Retina (tissue), 1 donor: ENCODE data around the gene LRRC4C.

Source experiments
- DNase-seq: peaks from one replicate; pipeline ENCODE4 v3.0.0-alpha.2; 2016

The LRRC4C gene

GRCh38 chr11:40838181-40838683, 621.2 kb downstream of the LRRC4C start:
- no peak for DNase-seq

GRCh38 chr11:40827116-40827515, 632.3 kb downstream of the LRRC4C start:
- DNase-seq: no peak

- DNase-seq: no peak
Observed at GRCh38 chr11:40826601-40827000, 632.9 kb downstream of the LRRC4C start.

GRCh38 chr11:40825201-40825834, 634.1 kb downstream of the LRRC4C start:
- no peak for DNase-seq

GRCh38 chr11:40819230-40819629, 640.2 kb downstream of the LRRC4C start:
- DNase-seq: no peak

- no peak for DNase-seq
Observed at GRCh38 chr11:40816976-40817375, 642.5 kb downstream of the LRRC4C start.

GRCh38 chr11:40797981-40798380, 661.5 kb downstream of the LRRC4C start:
- DNase-seq: peak; percentile 10

- no peak for DNase-seq
Observed at GRCh38 chr11:40787224-40787623, 672.2 kb downstream of the LRRC4C start.

- DNase-seq: no peak
Observed at GRCh38 chr11:40763046-40763445, 696.4 kb downstream of the LRRC4C start.

GRCh38 chr11:40759341-40759740, 700.1 kb downstream of the LRRC4C start:
- DNase-seq: no peak

- no peak for DNase-seq
Observed at GRCh38 chr11:40754297-40754696, 705.2 kb downstream of the LRRC4C start.

GRCh38 chr11:40746282-40746681, 713.2 kb downstream of the LRRC4C start:
- no peak for DNase-seq

- DNase-seq: no peak
Observed at GRCh38 chr11:40732132-40732531, 727.3 kb downstream of the LRRC4C start.

- peak; percentile 5 for DNase-seq
Observed at GRCh38 chr11:40722179-40722795, 737.2 kb downstream of the LRRC4C start.

GRCh38 chr11:40716344-40717130, 742.9 kb downstream of the LRRC4C start:
- DNase-seq: no peak

GRCh38 chr11:40713083-40713482, 746.4 kb downstream of the LRRC4C start:
- DNase-seq: no peak

- no peak for DNase-seq
Observed at GRCh38 chr11:40701027-40701426, 758.4 kb downstream of the LRRC4C start.

- no peak for DNase-seq
Observed at GRCh38 chr11:40689823-40690222, 769.6 kb downstream of the LRRC4C start.

- DNase-seq: no peak
Observed at GRCh38 chr11:40688369-40688768, 771.1 kb downstream of the LRRC4C start.

GRCh38 chr11:40686765-40687164, 772.7 kb downstream of the LRRC4C start:
- no peak for DNase-seq

- no peak for DNase-seq
Observed at GRCh38 chr11:40683010-40683409, 776.4 kb downstream of the LRRC4C start.

GRCh38 chr11:40679276-40679675, 780.2 kb downstream of the LRRC4C start:
- no peak for DNase-seq

GRCh38 chr11:40647295-40647694, 812.2 kb downstream of the LRRC4C start:
- DNase-seq: no peak

- no peak for DNase-seq
Observed at GRCh38 chr11:40642284-40642683, 817.2 kb downstream of the LRRC4C start.
